Erythroblast (primary cell): Measurements from ENCODE around the gene TMC8.

Experiments
- GATA1 ChIP-seq: IDR thresholded peaks from 2 replicates; pipeline ENCODE4 v1.6.1; 2011; ENCODE audit warnings: low read depth, mild to moderate bottlenecking, control low read depth, low read length, moderate library complexity
- POLR2A ChIP-seq: IDR thresholded peaks from 2 replicates; pipeline ENCODE4 v1.6.1; 2011; ENCODE audit warnings: mild to moderate bottlenecking, low read length

DNA sequence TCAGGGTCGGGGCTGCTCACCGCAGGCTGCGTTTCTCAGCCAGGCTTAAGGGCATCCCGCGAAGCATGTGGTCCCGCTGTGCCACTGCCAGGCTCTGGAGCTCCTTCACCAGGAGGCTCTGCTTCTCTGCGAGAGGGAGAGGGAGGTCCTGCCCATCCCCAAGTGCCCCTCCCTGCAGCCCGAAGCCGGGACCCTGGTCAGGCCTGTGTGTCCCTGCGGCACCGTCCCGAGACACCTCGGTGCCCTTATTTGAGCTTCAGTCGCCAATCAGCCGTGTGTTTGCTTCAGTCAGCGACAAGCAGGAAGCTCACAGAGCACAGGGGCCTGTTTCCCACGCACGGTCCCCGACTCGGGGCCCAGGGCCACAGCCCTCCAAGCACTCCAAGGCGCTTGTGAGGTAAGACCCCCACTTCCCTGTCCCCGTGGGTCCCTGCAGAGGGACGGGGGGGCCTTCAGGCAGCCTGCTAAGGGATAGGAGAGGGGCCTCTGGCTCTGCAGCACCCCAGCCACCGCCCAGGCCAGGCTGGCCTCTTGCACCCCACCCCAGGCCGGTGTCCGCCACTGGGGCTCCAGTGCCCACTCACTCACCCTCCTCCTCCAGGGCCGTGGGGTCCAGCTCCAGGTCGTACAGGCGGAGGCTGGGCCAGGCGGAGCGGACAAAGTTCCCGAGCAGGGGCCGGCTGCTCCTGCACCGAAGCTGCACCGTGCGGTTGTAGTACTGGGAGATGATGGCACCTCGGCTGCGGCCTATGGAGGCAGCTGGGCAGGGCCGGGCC, 5.2 kb upstream of the TMC8 start:
- TF ChIP-seq POLR2A (no peak), GATA1 (no peak)
